ENCODE measurements around the gene MSX1.

DNA sequence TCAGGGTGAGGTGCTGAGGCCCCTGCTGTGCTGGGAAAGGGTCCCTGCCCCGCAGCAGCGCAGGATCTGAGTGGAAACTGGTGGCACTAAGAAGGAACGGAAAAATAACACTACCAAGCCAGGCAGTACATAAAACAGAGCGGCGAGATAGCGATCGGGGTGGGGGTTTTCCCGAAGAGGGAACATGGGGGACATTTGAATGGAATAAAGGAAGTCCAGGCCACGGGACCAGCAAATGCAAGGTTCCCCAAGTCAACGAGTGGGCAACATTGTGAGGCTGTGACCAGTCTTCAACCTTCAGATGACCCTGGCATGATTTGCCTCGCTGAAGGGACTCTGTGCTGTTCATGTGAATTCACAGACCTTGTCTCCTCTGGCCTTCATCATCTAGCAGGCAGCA lies 13.7 kb downstream of the MSX1 start:
- TF ChIP-seq, protein P1, sequence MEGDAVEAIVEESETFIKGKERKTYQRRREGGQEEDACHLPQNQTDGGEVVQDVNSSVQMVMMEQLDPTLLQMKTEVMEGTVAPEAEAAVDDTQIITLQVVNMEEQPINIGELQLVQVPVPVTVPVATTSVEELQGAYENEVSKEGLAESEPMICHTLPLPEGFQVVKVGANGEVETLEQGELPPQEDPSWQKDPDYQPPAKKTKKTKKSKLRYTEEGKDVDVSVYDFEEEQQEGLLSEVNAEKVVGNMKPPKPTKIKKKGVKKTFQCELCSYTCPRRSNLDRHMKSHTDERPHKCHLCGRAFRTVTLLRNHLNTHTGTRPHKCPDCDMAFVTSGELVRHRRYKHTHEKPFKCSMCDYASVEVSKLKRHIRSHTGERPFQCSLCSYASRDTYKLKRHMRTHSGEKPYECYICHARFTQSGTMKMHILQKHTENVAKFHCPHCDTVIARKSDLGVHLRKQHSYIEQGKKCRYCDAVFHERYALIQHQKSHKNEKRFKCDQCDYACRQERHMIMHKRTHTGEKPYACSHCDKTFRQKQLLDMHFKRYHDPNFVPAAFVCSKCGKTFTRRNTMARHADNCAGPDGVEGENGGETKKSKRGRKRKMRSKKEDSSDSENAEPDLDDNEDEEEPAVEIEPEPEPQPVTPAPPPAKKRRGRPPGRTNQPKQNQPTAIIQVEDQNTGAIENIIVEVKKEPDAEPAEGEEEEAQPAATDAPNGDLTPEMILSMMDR (IDR thresholded peaks at IDR 0.05 in 4 of 5, conservative IDR thresholded peaks at IDR 0.05 in 1 of 5): no peak
- TF ChIP-seq POLR2A (IDR thresholded peaks at IDR 0.05): no peak
